GM18505 (cell line): ENCODE results near the gene SPC24.
"Not testable (repeated sequence)": the region's sequence is repeated elsewhere in the genome, so short reads cannot be mapped to it uniquely, and the experiment has no call there.

Experiments used
- ATAC-seq: cut with Tn5 transposase; IDR thresholded peaks from one replicate; pipeline ENCODE4 v1.9.1; 2021; ENCODE audit not compliant: unreplicated experiment
- POLR2A ChIP-seq: IDR thresholded peaks from 4 replicates; pipeline ENCODE4 v1.6.1; 2011; ENCODE audit warnings: borderline replicate concordance; ENCODE audit not compliant: insufficient read depth, insufficient read length; ENCODE audit errors: extremely low read depth

SPC24 gene

GRCh38 chr19:11166281-11167142 is 10.9 kb upstream of the SPC24 start:
- ATAC-seq, result no peak

GRCh38 chr19:11165486-11166030 is 10.0 kb upstream of the SPC24 start:
- ATAC-seq, result no peak
- no peak for TF ChIP-seq POLR2A

More at GRCh38 chr19:11166281-11167142, 10.9 kb upstream of the SPC24 start:
- TF ChIP-seq POLR2A, result no peak

GRCh38 chr19:11164879-11165406 is 9.4 kb upstream of the SPC24 start:
- no peak for ATAC-seq
- no peak for TF ChIP-seq POLR2A

GRCh38 chr19:11164296-11164695 is 8.7 kb upstream of the SPC24 start:
- no peak for TF ChIP-seq POLR2A
- no peak for ATAC-seq

- ATAC-seq, result not testable (repeated sequence)
Measured at GRCh38 chr19:11160440-11160768, 4.8 kb upstream of the SPC24 start.

- no peak for TF ChIP-seq POLR2A
- ATAC-seq, result no peak
Measured at GRCh38 chr19:11159598-11160439, 4.2 kb upstream of the SPC24 start.

GRCh38 chr19:11154683-11155047 is 917 bp downstream of the SPC24 start:
- TF ChIP-seq POLR2A, result no peak

GRCh38 chr19:11152318-11153062 is 3.1 kb downstream of the SPC24 start:
- no peak for TF ChIP-seq POLR2A
- ATAC-seq, result no peak

More at GRCh38 chr19:11154683-11155047, 917 bp downstream of the SPC24 start:
- no peak for ATAC-seq

GRCh38 chr19:11151181-11151580 is 4.4 kb downstream of the SPC24 start:
- no peak for ATAC-seq
- TF ChIP-seq POLR2A, result no peak

GRCh38 chr19:11148001-11148400 is 7.6 kb downstream of the SPC24 start:
- no peak for ATAC-seq
- TF ChIP-seq POLR2A, result no peak

- no peak for TF ChIP-seq POLR2A
- ATAC-seq, result no peak
Measured at GRCh38 chr19:11145536-11145924, 10.1 kb downstream of the SPC24 start.

GRCh38 chr19:11142528-11143171 is 12.9 kb downstream of the SPC24 start:
- no peak for ATAC-seq

More at GRCh38 chr19:11142528-11143171, 12.9 kb downstream of the SPC24 start:
- TF ChIP-seq POLR2A, result no peak
